Measurements from ENCODE around the gene SLC16A3. TPM values are rescaled to one million over a fixed set of nuclear protein-coding genes. Genes with fewer than 3 reads are reported as not detected.
A peak's percentile ranks its signal among the peaks of the same experiment; 100 is the strongest.
"Not testable (repeated sequence)": the region's sequence is repeated elsewhere in the genome, so short reads cannot be mapped to it uniquely, and the experiment has no call there.

The SLC16A3 gene
- total and polyA plus RNA-seq, 10 of the 15 experiments (the other 5 are each of a cell fraction or from before 2014, with no cell fraction given) = 0.10 to 46.5 (median 8.0) TPM

DNA sequence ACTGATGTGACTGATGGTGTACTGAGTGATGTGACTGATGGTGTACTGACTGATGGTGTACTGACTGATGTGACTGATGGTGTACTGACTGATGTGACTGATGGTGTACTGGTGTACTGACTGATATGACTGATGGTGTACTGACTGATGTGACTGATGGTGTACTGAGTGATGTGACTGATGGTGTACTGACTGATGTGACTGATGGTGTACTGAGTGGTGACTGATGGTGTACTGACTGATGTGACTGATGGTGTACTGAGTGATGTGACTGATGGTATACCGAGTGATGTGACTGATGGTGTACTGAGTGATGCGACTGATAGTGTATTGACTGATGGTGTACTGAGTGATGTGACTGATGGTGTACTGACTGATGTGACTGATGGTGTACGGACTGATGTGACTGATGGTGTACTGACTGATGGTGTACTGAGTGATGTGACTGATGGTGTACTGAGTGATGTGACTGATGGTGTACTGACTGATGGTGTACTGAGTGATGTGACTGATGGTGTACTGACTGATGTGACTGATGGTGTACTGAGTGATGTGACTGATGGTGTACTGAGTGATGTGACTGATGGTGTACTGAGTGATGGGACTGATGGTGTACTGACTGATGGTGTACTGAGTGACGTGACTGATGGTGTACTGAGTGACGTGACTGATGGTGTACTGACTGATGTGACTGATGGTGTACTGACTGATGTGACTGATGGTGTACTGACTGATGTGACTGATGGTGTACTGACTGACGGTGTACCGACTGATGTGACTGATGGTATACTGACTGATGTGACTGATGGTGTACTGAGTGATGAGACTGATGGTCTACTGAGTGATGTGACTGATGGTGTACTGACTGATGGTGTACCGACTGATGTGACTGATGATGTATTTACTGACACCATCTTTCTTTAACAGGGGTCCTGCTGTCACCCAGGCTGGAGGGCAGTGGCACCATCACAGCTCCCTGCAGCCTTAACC, 31.4 kb downstream of the SLC16A3 start:
- H3K27me3 ChIP-seq (replicated peaks in 1 of 2; ENCODE audit: control insufficient read depth in 2 of 2, insufficient read depth in 2 of 2, low read length in 1 of 2); H3K9me3 ChIP-seq (replicated peaks; ENCODE audit: control insufficient read depth, insufficient read depth, low read length); H3K4me3 ChIP-seq; H3K27ac ChIP-seq (ENCODE audit: control insufficient read depth, insufficient read depth); ATAC-seq; in situ Hi-C loops (cut with MboI); H2AFZ ChIP-seq (ENCODE audit: control insufficient read depth, low read depth, low read length); CTCF ChIA-PET; H3K4me2 ChIP-seq (ENCODE audit: control insufficient read depth, insufficient read depth); H4K20me1 ChIP-seq (ENCODE audit: control insufficient read depth, insufficient read depth); BruUV-seq (replicated peaks); DNase-seq (ENCODE audit: low read depth, low spot score); POLR2A ChIA-PET; intact Hi-C loops (cut with micrococcal nuclease; ENCODE audit: unreplicated experiment); H3K4me1 ChIP-seq (ENCODE audit: control insufficient read depth, insufficient read depth, low read length); H3K79me2 ChIP-seq (ENCODE audit: control insufficient read depth, insufficient read depth, low read length); FAIRE-seq; H3K9ac ChIP-seq (ENCODE audit: control insufficient read depth, insufficient read depth, low read length); RAD21 ChIA-PET (ENCODE audit: unreplicated experiment); SMC1A ChIA-PET (ENCODE audit: uncharacterized antibody, unreplicated experiment): not testable (repeated sequence)
- 95% methylated on average over 8 of the region's 8 CpGs for WGBS (ENCODE audit: insufficient coverage, insufficient replicate concordance, low lambda C conversion rate, missing lambda C conversion rate)
- peaks cover 41 to 48% of the 10 kb centered on the region in 2 experiments for H3K36me3 ChIP-seq (ENCODE audit: control insufficient read depth in 2 of 2, insufficient read depth in 2 of 2, low read length in 1 of 2)
- TF ChIP-seq POU2F2 (IDR thresholded peaks at IDR 0.05; ENCODE audit: borderline replicate concordance, low read depth, low read length) = 0 out of 3 replicates have a peak, but pooled peaks have one; percentile 10
- TF ChIP-seq, protein P1, sequence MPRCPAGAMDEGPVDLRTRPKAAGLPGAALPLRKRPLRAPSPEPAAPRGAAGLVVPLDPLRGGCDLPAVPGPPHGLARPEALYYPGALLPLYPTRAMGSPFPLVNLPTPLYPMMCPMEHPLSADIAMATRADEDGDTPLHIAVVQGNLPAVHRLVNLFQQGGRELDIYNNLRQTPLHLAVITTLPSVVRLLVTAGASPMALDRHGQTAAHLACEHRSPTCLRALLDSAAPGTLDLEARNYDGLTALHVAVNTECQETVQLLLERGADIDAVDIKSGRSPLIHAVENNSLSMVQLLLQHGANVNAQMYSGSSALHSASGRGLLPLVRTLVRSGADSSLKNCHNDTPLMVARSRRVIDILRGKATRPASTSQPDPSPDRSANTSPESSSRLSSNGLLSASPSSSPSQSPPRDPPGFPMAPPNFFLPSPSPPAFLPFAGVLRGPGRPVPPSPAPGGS (IDR thresholded peaks at IDR 0.05; ENCODE audit: borderline replicate concordance, insufficient read depth, low read depth, low read length, poor library complexity, severe bottlenecking) = peak; percentile 79

GRCh38 chr17:82262344-82262743, 33.5 kb downstream of the SLC16A3 start:
- no peaks in the 10 kb centered on the region for H3K27me3 ChIP-seq (replicated peaks in 1 of 2; ENCODE audit: control insufficient read depth in 2 of 2, insufficient read depth in 2 of 2, low read length in 1 of 2)
- DNase-seq (ENCODE audit: low read depth, low spot score) (no peak), FAIRE-seq (no peak), ATAC-seq (no peak)
- no peak overlapping the region for H3K9ac ChIP-seq (ENCODE audit: control insufficient read depth, insufficient read depth, low read length)
- no peaks in the 10 kb centered on the region for H3K4me1 ChIP-seq (ENCODE audit: control insufficient read depth, insufficient read depth, low read length)
- in situ Hi-C loops (cut with MboI) = no loop called here
- H3K27ac ChIP-seq (ENCODE audit: control insufficient read depth, insufficient read depth) = no peak overlapping the region
- no peak for TF ChIP-seq BCLAF1 (IDR thresholded peaks at IDR 0.05)
- TF ChIP-seq ATF7 (IDR thresholded peaks at IDR 0.05; ENCODE audit: low read depth) = no peak
- 0 out of 2 replicates have a peak, but pooled peaks have one; percentile 9 for TF ChIP-seq POLR2AphosphoS5 (IDR thresholded peaks at IDR 0.05; ENCODE audit: low read length)
- peaks cover 9% of the 10 kb centered on the region; the same call in 1 of the 2 replicates for H4K20me1 ChIP-seq (ENCODE audit: control insufficient read depth, insufficient read depth)
- H3K9me3 ChIP-seq (replicated peaks; ENCODE audit: control insufficient read depth, insufficient read depth, low read length) = no peaks in the 10 kb centered on the region
- ChIA-PET RAD21 (ENCODE audit: unreplicated experiment) (no interaction called here), CTCF (interaction anchor here (0.9 kb wide), 1 partner anchor 71 kb away, joined by 3 read pairs; no protein-coding TSS in a partner anchor), POLR2A (interaction anchor here (1.7 kb wide), 1 partner anchor 35 kb away, joined by 4 read pairs; no protein-coding TSS in a partner anchor), SMC1A (ENCODE audit: uncharacterized antibody, unreplicated experiment) (interaction anchor here (1.3 kb wide), 1 partner anchor 35 kb away, joined by 3 read pairs; no protein-coding TSS in a partner anchor)
- no TSS peak for BruUV-seq (replicated peaks)
- H2AFZ ChIP-seq (ENCODE audit: control insufficient read depth, low read depth, low read length) = no peak overlapping the region
- no peak overlapping the region for H3K4me3 ChIP-seq
- WGBS (ENCODE audit: insufficient coverage, insufficient replicate concordance, low lambda C conversion rate, missing lambda C conversion rate) = 99% methylated on average over 4 of the region's 4 CpGs
- no peak overlapping the region for H3K4me2 ChIP-seq (ENCODE audit: control insufficient read depth, insufficient read depth)
- intact Hi-C loops (cut with micrococcal nuclease; ENCODE audit: unreplicated experiment) = no loop called here
- H3K36me3 ChIP-seq (ENCODE audit: control insufficient read depth in 2 of 2, insufficient read depth in 2 of 2, low read length in 1 of 2) = peaks cover 45 to 54% of the 10 kb centered on the region in 2 experiments
- H3K79me2 ChIP-seq (ENCODE audit: control insufficient read depth, insufficient read depth, low read length) = peaks cover 13% of the 10 kb centered on the region
